Measurements from ENCODE around the gene TIGD3.
"Not testable (repeated sequence)": the region's sequence is repeated elsewhere in the genome, so short reads cannot be mapped to it uniquely, and the experiment has no call there.

TIGD3 gene

DNA sequence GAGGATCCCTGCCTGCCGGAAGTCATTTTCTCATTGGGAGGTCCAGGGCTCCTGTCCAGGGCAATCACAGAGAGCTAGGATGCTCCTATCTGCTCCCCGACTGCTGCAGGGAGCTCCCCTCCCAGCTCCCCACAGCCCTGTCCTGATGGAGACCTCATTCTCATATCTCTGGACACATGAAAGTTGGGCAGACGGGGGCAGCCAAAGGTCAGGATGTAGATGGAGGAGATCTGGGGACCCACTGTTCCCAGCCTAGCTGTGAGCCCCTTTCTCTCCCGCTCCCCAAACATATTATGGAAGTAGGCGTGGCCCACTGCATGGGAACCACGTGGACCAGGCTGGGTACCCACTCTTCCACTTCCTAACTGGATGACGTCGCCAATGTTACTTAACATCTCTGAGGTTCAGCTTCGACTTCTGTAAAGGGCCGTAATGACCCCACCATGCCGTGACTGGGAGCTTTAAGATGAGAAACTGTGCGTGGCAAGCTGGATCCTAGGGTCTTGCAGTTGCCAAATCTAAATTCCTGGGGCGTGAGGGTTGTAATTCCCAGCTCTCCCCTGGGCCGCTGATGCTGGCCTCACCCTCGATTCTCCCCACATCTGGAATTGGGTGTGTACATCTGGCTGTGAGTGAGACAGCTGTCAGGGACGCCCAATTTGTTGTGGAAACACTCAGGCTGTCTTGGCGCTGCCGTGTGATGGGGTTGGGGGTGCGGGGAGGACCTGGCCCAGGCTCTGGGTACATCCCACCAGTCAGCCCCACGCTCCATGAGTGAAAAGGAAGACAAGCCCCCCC is 38.1 kb upstream of the TIGD3 start:
- Mint-ChIP-seq H3K4me1 (ENCODE audit: low read depth) (peaks cover 47% of the 10 kb centered on the region), H3K27me3 (peaks cover 5% of the 10 kb centered on the region), H3K27ac (peak overlapping the region; percentile 88), H3K36me3 (ENCODE audit: low read depth) (peaks cover 23% of the 10 kb centered on the region), H3K9me3 (no peaks in the 10 kb centered on the region), H3K4me3 (peak overlapping the region; percentile 87)
- intact Hi-C loops (cut with micrococcal nuclease), result no loop called here

DNA sequence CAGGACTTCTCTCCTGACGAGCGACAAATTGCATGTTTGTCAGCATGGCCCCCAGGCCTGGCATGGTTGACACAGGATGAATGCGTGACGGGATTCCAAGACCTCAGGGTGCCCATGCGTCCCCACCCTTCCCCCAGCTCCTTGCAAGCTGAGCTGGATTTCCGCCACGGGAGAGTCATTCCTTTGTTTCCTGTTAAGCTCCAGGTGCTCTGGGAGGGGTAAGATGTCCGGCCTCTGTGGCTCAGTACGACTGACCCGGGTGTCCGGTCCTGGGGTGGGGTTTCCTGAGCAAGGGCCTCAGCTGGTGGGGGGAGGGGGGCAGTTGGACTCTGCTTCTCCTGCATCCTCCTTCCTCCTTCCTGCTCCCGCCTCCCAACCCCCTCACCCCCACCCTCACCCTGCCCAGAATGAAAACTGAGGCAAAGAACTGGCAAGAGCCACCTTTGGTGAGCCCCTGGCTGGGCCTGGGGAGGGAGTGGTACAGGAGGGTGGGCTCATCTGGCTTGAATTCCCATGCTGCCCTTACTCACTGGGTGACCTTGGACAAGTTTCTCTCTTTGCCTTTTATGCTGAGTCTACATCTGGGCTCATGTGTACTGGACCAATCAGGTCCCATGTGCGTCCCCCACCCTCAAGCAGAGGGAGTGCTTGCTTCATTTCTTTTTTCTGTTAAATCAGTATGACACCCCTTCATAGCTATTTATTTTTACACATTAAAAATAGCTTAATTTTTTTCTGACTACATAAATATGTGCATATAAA is 37.3 kb upstream of the TIGD3 start:
- Mint-ChIP-seq H3K9me3 (no peaks in the 10 kb centered on the region), H3K4me1 (ENCODE audit: low read depth) (peaks cover 39% of the 10 kb centered on the region), H3K27ac (no peak overlapping the region), H3K4me3 (no peak overlapping the region), H3K36me3 (ENCODE audit: low read depth) (peaks cover 31% of the 10 kb centered on the region), H3K27me3 (peaks cover 5% of the 10 kb centered on the region)
- intact Hi-C loops (cut with micrococcal nuclease), result no loop called here

DNA sequence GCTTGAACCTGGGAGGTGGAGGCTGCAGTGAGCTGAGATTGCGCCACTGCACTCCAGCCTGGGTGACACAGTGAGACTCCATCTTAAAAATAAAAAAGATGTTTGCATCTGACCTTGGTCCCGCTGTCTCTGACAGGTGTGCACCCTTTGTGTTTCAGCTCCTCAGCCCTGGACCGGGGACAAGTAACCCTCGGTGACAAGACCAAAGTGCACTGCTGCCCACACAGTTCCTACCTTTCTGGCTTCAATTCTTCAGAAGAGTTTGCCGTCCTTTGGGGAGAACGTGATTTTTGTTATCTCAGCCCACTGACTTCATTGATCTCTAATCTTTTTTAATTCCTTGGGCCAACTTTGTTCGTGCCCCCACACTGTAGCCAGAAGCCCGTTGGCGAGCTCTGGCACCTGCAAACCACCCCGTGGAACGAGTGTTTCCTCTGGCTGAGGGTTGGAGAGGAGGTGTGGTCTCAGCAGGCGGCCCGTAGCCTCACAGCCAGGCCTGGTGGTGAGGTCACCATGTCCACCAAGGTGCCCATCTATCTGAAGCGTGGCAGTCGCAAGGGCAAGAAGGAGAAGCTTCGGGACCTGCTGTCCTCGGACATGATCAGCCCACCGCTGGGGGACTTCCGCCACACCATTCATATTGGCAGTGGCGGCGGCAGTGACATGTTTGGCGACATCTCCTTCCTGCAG is 34.0 kb upstream of the TIGD3 start:
- peaks cover 42% of the 10 kb centered on the region for H3K36me3 Mint-ChIP-seq (ENCODE audit: low read depth)
- no peak overlapping the region for H3K4me3 Mint-ChIP-seq
- H3K27ac Mint-ChIP-seq, result no peak overlapping the region
- H3K9me3 Mint-ChIP-seq, result no peaks in the 10 kb centered on the region
- intact Hi-C loops (cut with micrococcal nuclease), result no loop called here
- H3K27me3 Mint-ChIP-seq, result no peaks in the 10 kb centered on the region
- peaks cover 19% of the 10 kb centered on the region for H3K4me1 Mint-ChIP-seq (ENCODE audit: low read depth)

- Mint-ChIP-seq H3K4me1 (ENCODE audit: low read depth) (peaks cover 14% of the 10 kb centered on the region), H3K27me3 (peaks cover under 1% of the 10 kb centered on the region), H3K27ac (no peak overlapping the region), H3K9me3 (no peaks in the 10 kb centered on the region), H3K4me3 (no peak overlapping the region), H3K36me3 (ENCODE audit: low read depth) (peaks cover 42% of the 10 kb centered on the region)
- intact Hi-C loops (cut with micrococcal nuclease), result no loop called here
Measured at GRCh38 chr11:65321076-65321475, 33.5 kb upstream of the TIGD3 start.

DNA sequence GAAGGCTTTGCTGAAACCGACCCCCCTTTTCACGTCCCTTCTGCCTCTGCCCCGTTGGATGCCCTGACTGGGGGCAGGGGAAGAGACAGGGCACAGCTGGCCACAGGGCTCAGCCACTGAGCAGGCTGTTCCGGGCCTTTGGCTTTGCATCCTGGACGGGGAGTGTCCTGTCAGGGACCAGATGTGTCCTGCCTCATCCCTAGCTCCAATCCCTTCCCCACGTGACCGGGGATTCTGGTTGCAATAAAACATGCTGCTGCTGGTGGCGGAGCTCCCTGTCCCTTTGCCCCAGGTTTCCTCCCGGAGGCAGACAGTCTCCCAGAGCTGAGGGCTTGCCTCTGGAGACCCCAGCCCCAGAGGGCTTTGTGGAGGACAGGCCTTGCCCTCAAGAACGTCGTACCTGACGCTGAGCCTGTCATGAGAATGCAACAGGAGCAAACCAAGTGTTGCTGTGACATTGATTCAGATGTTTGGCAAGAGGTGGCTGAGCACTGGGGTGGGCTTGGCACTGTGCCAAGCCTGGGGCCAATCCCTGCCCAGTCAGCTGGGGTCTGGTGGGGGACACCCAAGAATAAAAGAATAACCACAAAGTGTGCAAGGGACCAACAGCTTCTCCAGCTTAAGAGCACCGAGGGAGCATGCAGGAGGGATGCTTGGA is 32.6 kb upstream of the TIGD3 start:
- H3K27me3 Mint-ChIP-seq, result peaks cover 3% of the 10 kb centered on the region
- H3K4me3 Mint-ChIP-seq, result no peak overlapping the region
- H3K9me3 Mint-ChIP-seq, result no peaks in the 10 kb centered on the region
- H3K27ac Mint-ChIP-seq, result no peak overlapping the region
- peaks cover 5% of the 10 kb centered on the region for H3K4me1 Mint-ChIP-seq (ENCODE audit: low read depth)
- H3K36me3 Mint-ChIP-seq (ENCODE audit: low read depth), result peaks cover 42% of the 10 kb centered on the region
- intact Hi-C loops (cut with micrococcal nuclease), result no loop called here

- Mint-ChIP-seq H3K36me3 (ENCODE audit: low read depth) (peaks cover 41% of the 10 kb centered on the region), H3K4me1 (ENCODE audit: low read depth) (peaks cover 5% of the 10 kb centered on the region), H3K4me3 (no peak overlapping the region), H3K9me3 (no peaks in the 10 kb centered on the region), H3K27ac (no peak overlapping the region), H3K27me3 (peaks cover 3% of the 10 kb centered on the region)
- intact Hi-C loops (cut with micrococcal nuclease), result no loop called here
Measured at GRCh38 chr11:65323813-65324212, 30.7 kb upstream of the TIGD3 start.

DNA sequence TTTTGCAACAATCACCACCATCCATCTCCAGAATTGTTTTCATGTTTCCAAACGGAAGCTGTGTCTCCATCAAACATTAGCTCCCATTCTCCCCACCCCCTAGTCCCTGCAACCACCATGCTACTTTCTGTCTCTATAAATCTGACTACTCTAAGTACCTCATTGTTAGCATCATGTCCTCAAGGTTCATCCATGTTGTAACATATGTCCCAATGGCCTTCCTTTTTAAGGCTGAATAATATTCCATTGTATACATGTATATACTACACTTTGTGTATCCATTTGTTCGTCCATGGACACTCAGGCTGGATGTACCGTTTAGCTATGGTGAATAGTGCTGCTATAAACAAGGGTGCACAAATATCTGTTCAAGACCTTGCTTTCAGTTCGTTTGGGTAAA is 29.1 kb upstream of the TIGD3 start:
- H3K4me1 Mint-ChIP-seq (ENCODE audit: low read depth), result peaks cover 13% of the 10 kb centered on the region
- H3K36me3 Mint-ChIP-seq (ENCODE audit: low read depth), result peaks cover 35% of the 10 kb centered on the region
- H3K4me3 Mint-ChIP-seq, result no peak overlapping the region
- H3K27me3 Mint-ChIP-seq, result peaks cover 3% of the 10 kb centered on the region
- intact Hi-C loops (cut with micrococcal nuclease), result no loop called here
- H3K9me3 Mint-ChIP-seq, result no peaks in the 10 kb centered on the region
- no peak overlapping the region for H3K27ac Mint-ChIP-seq

DNA sequence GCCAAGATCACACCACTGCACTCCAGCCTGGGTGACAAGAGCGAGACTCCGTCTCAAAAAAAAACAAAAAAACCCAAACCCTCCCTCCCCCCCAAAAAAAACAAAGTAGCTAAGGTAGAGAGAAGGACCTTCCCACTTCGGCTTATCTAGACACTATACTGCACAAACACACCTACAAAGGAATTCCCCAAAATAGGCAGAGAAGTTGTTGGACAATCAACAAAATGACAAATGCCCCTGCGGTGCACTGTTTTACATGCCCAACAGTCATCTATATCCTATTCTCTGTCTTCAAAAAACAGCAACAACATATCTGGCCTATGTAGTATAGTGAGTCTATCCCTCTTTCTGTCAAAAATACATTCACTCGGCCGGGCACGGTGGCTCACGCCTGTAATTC is 27.5 kb upstream of the TIGD3 start:
- peaks cover 3% of the 10 kb centered on the region for H3K27me3 Mint-ChIP-seq
- no peaks in the 10 kb centered on the region for H3K9me3 Mint-ChIP-seq
- intact Hi-C loops (cut with micrococcal nuclease), result no loop called here
- H3K27ac Mint-ChIP-seq, result no peak overlapping the region
- peaks cover 19% of the 10 kb centered on the region for H3K36me3 Mint-ChIP-seq (ENCODE audit: low read depth)
- no peak overlapping the region for H3K4me3 Mint-ChIP-seq
- peaks cover 13% of the 10 kb centered on the region for H3K4me1 Mint-ChIP-seq (ENCODE audit: low read depth)

- Mint-ChIP-seq H3K27ac (peak overlapping the region; percentile 84), H3K4me3 (peak overlapping the region; percentile 48), H3K4me1 (ENCODE audit: low read depth) (peaks cover 15% of the 10 kb centered on the region), H3K27me3 (peaks cover 3% of the 10 kb centered on the region), H3K9me3 (no peaks in the 10 kb centered on the region), H3K36me3 (ENCODE audit: low read depth) (peaks cover 8% of the 10 kb centered on the region)
- intact Hi-C loops (cut with micrococcal nuclease), result loop anchor here (2.0 kb wide), 1 partner anchor 15 kb away; the partner anchor contains the start of gene CDC42EP2
Measured at GRCh38 chr11:65329478-65329877, 25.1 kb upstream of the TIGD3 start.

GRCh38 chr11:65329944-65330403 is 24.6 kb upstream of the TIGD3 start:
- Mint-ChIP-seq H3K4me3 (peak overlapping the region; percentile 48), H3K27ac (peak overlapping the region; percentile 84), H3K4me1 (ENCODE audit: low read depth) (peaks cover 20% of the 10 kb centered on the region), H3K36me3 (ENCODE audit: low read depth) (peaks cover 8% of the 10 kb centered on the region), H3K27me3 (peaks cover 3% of the 10 kb centered on the region), H3K9me3 (no peaks in the 10 kb centered on the region)
- intact Hi-C loops (cut with micrococcal nuclease), result loop anchor here (2.0 to 5.0 kb wide), 2 partner anchors 15 to 53 kb away; partner anchors contain the start of gene CDC42EP2

DNA sequence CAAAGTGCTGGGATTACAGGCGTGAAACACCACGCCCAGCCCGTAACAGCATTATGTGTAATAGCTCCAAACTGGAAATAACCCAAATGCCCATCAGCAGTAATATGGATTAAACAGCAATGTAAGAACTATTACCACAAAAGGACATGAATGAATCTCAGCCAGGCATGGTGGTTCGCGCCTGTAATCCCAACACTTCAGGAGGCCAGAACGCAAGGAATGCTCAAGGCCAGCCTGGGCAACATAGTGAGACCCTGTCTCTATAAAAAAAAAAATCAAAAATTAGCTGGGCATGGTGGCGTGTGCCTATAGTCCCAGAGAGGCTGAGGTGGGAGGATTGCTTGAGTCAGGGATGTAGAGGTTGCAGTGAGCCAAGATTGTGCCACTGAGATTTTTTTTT is 24.0 kb upstream of the TIGD3 start:
- intact Hi-C loops (cut with micrococcal nuclease), result loop anchor here (5.0 kb wide), 1 partner anchor 53 kb away; no protein-coding TSS in a partner anchor
- H3K4me1 Mint-ChIP-seq (ENCODE audit: low read depth), result peaks cover 26% of the 10 kb centered on the region
- H3K4me3 Mint-ChIP-seq, result no peak overlapping the region
- H3K27me3 Mint-ChIP-seq, result peaks cover 3% of the 10 kb centered on the region
- peaks cover 9% of the 10 kb centered on the region for H3K36me3 Mint-ChIP-seq (ENCODE audit: low read depth)
- no peaks in the 10 kb centered on the region for H3K9me3 Mint-ChIP-seq
- peak overlapping the region; percentile 84 for H3K27ac Mint-ChIP-seq

- H3K4me3 Mint-ChIP-seq, result not testable (repeated sequence)
- peaks cover 19% of the 10 kb centered on the region for H3K36me3 Mint-ChIP-seq (ENCODE audit: low read depth)
Measured at GRCh38 chr11:65332591-65332990, 22.0 kb upstream of the TIGD3 start.

GRCh38 chr11:65334696-65335295 is 19.8 kb upstream of the TIGD3 start:
- H3K4me1 Mint-ChIP-seq (ENCODE audit: low read depth), result peaks cover 25% of the 10 kb centered on the region
- intact Hi-C loops (cut with micrococcal nuclease), result loop anchor here (5.0 kb wide), 1 partner anchor 57 kb away; no protein-coding TSS in a partner anchor
- peak overlapping the region; percentile 95 for H3K27ac Mint-ChIP-seq
- H3K4me3 Mint-ChIP-seq, result peak overlapping the region; percentile 85
- peaks cover 38% of the 10 kb centered on the region for H3K36me3 Mint-ChIP-seq (ENCODE audit: low read depth)
- no peaks in the 10 kb centered on the region for H3K9me3 Mint-ChIP-seq
- no peaks in the 10 kb centered on the region for H3K27me3 Mint-ChIP-seq

More at GRCh38 chr11:65332591-65332990, 22.0 kb upstream of the TIGD3 start:
- intact Hi-C loops (cut with micrococcal nuclease), result loop anchor here (5.0 kb wide), 1 partner anchor 55 kb away; no protein-coding TSS in a partner anchor
- not testable (repeated sequence) for H3K27ac Mint-ChIP-seq, H3K9me3 Mint-ChIP-seq, H3K27me3 Mint-ChIP-seq
- H3K4me1 Mint-ChIP-seq (ENCODE audit: low read depth), result peaks cover 30% of the 10 kb centered on the region

All from dendritic cell treated with granulocyte-macrophage colony-stimulating factor and Interleukin-4, amounts not matched to agents 40 ng/mL and 50 ng/mL, for 4 days (primary cell).